ENCODE data around the gene PSMD9.
"Not testable (repeated sequence)": the region's sequence is repeated elsewhere in the genome, so short reads cannot be mapped to it uniquely, and the experiment has no call there.

The PSMD9 gene

GRCh38 chr12:121888478-121889273, at the start of gene PSMD9:
Gene PSMD9 (plus strand): TSS chr12:121888790. CDS start chr12:121888857, 67 bp downstream.
- peak; percentile 96 for DNase-seq

- peak; percentile 92 for DNase-seq
These were observed 49.2 kb upstream of the PSMD9 start for GRCh38 chr12:121839106-121839992.

- DNase-seq, result no peak
These were observed 48.4 kb upstream of the PSMD9 start for GRCh38 chr12:121839993-121840761.

- DNase-seq, result no peak
These were observed 45.2 kb upstream of the PSMD9 start for GRCh38 chr12:121843236-121843982.

- DNase-seq, result no peak
These were observed 42.9 kb upstream of the PSMD9 start for GRCh38 chr12:121845701-121846100.

- DNase-seq, result no peak
These were observed 39.4 kb upstream of the PSMD9 start for GRCh38 chr12:121849211-121849610.

- no peak for DNase-seq
These were observed 38.9 kb upstream of the PSMD9 start for GRCh38 chr12:121849665-121850064.

- DNase-seq, result not testable (repeated sequence)
These were observed 36.2 kb upstream of the PSMD9 start for GRCh38 chr12:121852392-121852791.

GRCh38 chr12:121857322-121858246, 31.0 kb upstream of the PSMD9 start:
- no peak for DNase-seq

GRCh38 chr12:121858318-121858661, 30.3 kb upstream of the PSMD9 start:
- DNase-seq, result no peak

- DNase-seq, result peak; percentile 65
These were observed 29.7 kb upstream of the PSMD9 start, which contains the start of gene HPD for GRCh38 chr12:121858662-121859572. Gene HPD (minus strand): TSS chr12:121858859. CDS start chr12:121858823, 36 bp downstream.

GRCh38 chr12:121860257-121860656, 28.3 kb upstream of the PSMD9 start:
- no peak for DNase-seq

- DNase-seq, result not testable (repeated sequence)
These were observed 27.9 kb upstream of the PSMD9 start for GRCh38 chr12:121860699-121861098.

- no peak for DNase-seq
These were observed 26.8 kb upstream of the PSMD9 start for GRCh38 chr12:121861636-121862254.

GRCh38 chr12:121866331-121866730, 22.3 kb upstream of the PSMD9 start:
- no peak for DNase-seq

- not testable (repeated sequence) for DNase-seq
These were observed 19.4 kb upstream of the PSMD9 start for GRCh38 chr12:121869229-121869628.

- DNase-seq, result no peak
These were observed 17.1 kb upstream of the PSMD9 start for GRCh38 chr12:121871467-121871866.

- DNase-seq, result peak; percentile 76
These were observed 15.9 kb upstream of the PSMD9 start for GRCh38 chr12:121872546-121873215.

- DNase-seq, result no peak
These were observed 15.4 kb upstream of the PSMD9 start for GRCh38 chr12:121873216-121873569.
